ENCODE results near the gene DUSP22.
"Not testable (repeated sequence)": the region's sequence is repeated elsewhere in the genome, so short reads cannot be mapped to it uniquely, and the experiment has no call there.

DUSP22 gene, protein sequence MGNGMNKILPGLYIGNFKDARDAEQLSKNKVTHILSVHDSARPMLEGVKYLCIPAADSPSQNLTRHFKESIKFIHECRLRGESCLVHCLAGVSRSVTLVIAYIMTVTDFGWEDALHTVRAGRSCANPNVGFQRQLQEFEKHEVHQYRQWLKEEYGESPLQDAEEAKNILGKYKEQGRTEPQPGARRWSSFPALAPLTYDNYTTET

DNA sequence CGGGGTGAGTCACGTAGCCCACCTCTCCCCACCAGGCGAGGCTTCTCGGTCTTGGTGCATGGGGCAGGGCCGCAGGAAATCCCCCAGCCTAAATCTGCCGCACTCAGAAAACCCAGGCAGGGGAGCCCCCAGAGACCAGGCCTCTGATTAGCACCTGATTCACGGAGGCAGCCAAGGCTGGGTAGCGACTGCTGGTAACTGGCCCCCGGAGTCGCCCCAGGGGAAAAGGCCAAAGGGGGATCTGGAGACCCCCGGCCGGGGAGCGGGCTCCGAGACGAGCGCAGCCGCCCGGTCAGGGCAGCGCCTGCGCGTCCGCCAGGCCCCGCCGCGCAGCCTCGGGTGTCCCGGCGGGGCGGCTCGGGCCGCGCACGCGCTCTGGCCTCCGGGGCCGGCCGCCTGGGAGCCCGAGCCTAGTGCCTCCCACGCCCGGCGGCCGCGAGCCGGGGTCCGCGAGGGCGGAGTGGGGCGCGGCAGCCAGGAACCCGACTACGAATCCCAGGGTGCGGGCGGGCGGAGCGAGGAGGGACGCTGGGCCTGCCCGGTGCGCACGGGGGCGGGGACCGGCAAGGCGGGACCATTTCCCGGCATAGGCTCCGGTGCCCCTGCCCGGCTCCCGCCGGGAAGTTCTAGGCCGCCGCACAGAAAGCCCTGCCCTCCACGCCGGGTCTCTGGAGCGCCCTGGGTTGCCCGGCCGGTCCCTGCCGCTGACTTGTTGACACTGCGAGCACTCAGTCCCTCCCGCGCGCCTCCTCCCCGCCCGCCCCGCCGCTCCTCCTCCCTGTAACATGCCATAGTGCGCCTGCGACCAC lies at the start of gene DUSP22:
Gene DUSP22 (plus strand): TSS at position 791 of the 809 bp plus-strand sequence. CDS start 53 bp downstream, outside the sequence.
- DNase-seq, result no peak

DNA sequence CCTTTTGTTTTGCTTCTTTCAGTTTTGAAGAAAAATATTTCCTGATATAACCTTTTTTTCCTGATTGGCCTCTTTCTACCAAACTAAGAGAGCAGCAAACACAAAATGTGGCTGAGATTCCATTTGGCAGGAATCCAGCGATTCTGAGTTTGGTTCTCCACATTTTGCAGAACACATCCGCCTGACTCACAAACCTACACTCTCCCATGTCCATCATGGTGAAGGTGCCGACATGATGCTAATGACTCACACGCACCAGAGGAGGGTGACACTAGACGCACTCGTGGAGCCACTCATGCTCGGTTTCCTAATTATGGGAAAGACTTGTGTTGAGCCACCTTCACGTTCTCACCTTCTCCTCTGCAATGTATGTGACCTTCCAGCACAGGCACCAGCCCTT lies 45.9 kb upstream of the DUSP22 start:
- DNase-seq, result no peak

DNA sequence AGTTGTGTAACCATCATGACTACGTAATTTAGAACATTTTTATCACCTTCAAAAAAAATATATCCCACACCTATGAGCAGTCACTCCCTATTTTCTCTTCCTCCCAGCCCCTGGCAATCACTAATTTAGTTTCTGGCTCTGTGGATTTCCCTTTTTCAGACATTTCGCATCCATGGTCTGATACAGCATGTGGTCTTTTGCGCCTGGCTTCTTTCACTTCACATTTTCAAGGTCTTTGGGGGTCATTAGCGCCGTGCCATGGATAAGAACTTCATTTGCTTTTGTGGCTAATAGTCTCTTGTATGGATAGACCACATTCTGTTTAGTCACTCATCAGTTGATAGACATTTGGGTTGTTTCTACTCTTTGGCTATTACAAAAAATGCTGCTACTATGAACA lies 44.9 kb upstream of the DUSP22 start:
- DNase-seq, result no peak

DNA sequence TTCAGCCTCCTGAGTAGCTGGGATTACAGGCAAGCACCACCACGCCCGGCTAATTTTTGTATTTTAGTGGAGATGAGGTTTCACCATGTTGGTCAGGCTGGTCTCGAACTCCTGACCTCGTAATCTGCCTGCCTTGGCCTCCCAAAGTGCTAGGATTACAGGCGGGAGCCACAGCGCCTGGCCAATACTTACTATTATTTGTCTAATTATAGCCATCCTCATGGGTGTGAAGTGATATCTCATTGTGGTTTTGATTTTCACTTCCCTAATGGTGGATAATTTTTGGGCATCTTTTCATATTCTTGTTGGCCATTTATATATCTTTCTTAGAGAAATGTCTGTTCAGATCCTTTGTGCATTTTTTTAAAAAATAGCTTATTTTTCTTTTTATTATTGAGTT lies 44.2 kb upstream of the DUSP22 start:
- not testable (repeated sequence) for DNase-seq

DNA sequence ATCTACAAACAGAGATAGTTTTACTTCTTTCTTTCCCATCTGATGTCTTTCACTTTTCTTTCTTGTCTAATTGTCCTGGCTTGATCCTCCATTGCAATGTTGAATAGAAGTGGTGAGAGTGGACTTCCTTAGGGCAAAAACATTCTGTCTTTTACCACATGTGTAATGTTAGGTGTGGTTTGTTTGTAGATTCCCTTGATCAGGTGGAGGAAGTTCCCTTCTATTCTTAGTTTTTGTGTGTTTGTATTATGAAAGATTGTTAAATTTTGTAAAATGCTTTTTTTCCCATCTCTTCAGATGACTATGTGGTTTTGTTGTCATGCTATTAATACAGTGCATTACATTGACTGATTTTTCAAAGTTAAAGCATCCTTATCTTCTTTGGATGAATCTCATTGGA lies 41.6 kb upstream of the DUSP22 start:
- DNase-seq, result no peak

DNA sequence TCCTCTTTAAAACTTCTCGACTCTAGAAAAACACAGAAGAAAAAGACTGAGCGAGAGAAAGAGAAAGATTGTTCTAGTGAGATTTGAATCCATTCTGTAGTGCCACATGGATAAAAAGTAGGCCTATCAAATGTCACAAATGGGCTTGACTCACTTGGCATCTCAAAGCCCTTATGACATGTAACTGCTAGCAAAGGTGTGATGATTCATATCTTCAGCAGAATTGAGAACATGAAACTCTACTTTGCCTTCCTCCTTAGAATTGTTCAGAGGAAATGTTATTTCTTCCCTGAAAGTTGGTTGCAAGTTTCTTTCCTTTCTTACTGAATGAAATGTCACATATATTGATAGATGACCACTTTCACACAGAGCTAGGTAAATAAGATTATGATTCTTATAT lies 40.4 kb upstream of the DUSP22 start:
- DNase-seq, result no peak

DNA sequence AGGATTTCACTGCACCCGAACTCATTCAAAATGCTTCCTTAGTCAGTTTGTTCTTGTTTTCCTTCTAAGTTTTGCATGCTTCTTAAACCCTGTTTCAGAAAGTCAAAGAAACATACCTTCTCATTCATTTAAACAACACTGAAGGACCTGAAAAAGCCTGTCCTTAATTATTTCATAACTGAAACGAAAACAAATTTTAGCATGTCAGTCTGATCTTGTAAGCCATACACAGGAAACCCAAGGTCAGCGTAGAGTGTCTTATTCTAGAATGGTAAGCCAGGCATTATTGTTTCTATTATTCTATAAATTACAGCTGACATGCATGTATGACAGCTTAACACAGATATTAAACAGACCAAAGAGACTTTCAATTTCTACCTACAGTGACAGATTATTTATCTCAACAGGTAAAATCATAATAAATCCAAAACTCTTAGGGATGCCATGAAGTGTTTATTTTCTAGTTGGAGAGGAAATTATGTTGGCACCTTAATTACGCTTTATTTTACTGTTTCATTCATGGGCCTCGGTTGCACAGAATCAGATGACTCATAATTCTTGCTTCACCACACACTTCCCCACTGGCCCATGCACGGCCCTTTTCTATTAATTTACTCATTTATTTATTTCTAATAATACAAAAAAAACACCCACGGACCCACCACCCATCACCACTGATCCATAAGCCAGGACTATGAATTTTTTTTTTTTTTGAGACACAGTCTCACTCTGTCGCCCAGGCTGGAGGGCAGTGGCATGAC lies 39.3 kb upstream of the DUSP22 start:
- no peak for DNase-seq

DNA sequence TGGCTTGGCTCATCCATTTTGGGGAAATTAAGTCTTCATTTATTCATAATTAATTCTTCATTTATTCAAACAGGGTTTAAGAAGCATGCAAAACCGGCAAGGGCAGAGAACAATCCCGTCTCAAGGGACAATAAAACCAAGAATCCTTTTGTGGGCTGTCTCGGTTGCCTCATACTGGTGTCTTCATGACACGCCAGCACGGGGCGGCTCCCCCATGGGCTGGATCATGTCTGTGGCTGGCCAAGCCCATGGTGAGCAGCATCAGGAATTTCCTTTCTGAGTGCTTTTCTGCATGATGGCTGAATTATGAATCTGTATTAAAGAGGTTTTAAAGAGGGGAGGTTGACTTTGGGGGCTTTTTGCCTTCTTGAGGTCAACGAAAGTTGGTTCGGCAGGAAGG lies 38.3 kb upstream of the DUSP22 start:
- no peak for DNase-seq

DNA sequence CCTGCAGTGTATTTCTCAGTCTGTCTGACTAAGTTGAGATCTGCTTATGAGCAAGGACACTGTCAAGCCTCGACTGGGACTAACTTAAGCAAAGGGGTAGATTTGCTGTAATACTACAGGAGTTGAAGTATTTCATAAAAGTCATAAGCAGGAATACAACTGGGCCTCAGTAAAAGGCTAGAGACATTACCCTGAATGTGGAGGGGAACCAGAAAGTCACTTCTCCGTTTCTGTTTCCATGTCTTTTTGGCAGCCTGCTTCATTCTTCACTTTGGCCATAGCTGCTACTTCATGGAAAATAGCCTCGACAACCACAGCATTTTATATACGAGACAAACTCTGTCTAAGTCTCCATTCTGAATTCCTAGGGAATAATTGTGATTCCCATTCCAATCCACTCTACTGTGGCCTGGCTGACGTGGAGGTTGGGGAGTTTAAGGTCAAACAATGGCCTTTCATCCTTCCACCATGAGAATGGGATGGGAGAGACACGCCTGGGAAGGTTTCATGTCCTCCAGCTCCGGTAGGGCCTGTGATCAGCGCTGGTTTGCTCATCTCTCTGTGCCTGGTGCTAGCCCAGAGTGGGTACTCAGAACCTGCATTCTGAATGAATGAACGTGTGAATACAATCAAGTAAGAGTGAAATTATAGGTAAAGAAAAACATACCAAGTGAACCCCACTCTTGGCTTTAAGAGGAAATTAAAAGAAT lies 37.1 kb upstream of the DUSP22 start:
- DNase-seq, result no peak

DNA sequence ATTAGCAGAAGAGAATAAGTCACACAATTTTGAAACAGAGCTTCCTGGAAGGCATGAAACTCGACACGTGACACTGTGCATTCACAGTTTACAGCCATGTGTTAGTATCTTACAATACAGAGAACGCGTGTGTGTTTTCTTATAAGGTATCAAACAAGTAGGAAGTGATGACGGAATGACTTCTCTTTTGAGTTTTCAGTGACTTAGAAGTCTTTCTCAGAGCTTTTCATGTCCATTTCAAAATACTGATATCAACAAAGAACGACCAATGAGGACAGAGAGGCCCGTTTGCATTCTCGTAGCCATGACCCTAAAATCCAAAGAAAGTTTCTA lies 36.6 kb upstream of the DUSP22 start:
- DNase-seq, result no peak

DNA sequence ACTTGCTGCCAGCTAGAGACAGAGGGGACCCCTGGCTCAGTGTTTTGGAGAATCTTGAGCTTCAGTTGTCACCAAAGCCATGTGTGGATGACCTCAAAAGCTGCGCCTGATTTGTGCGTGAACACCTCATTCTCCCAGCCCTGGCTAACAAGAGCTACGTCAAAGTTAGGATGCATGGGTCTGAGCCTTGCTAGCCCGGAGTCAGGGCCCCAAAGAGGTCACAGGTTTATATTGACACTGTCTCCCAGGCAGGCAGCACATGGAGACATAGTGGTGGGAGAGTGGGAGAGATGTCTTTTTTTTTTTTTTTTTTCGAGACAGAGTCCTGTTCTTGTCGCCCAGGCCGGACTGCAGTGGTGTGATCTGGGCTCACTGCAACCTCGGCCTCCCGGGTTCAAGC lies 36.1 kb upstream of the DUSP22 start:
- DNase-seq, result no peak

DNA sequence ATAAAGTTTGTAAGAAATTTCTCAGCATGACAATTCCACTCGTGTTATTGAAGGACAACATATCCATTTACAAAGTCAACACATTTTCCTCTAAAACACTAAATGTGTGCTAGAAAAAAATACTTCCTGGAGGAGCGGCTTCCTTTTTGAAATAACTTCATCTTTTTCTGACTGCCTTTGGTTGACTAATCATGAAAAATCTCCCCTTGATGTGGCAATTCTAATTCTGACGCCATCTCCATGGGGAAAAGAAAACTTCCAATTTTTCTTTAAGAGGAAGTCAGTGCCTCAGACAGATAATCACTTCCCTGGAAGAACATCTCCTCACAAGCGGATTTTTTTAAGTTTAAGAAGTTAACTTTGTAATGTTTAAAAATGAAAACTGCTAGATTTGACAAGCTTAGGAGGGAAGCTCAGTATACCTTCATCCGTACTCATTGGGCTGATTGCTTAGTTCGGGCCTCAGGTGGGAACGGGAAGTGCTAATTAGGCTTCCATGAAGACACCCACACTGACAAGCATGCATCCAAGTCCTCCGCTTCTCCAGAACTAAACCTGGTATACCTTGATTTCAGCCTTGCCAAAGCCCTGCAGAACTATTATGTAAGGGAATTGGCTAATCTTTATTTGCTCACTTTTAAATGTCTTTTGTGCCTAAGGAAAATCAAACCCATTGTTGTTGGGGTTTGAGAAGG lies 35.1 kb upstream of the DUSP22 start:
- DNase-seq, result no peak

DNA sequence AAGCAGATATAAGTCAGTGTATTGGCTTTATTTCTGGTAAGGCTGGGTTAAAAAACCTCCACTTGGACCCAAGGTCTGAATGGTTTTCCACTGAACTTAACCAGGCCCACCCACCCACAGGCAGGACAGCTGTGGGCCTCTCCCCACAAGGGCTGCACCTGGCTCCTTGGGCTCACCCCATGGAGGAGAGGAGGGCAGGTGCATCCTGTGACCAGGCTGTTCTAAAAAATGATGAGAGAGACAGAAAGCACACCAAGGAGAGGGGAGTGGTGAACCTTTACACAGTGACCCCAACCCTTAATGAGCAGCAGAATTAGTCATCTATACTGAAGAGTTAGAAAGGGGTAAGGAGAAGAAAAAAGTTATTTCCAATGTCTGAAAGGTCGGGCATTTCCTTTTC lies 34.5 kb upstream of the DUSP22 start:
- no peak for DNase-seq

DNA sequence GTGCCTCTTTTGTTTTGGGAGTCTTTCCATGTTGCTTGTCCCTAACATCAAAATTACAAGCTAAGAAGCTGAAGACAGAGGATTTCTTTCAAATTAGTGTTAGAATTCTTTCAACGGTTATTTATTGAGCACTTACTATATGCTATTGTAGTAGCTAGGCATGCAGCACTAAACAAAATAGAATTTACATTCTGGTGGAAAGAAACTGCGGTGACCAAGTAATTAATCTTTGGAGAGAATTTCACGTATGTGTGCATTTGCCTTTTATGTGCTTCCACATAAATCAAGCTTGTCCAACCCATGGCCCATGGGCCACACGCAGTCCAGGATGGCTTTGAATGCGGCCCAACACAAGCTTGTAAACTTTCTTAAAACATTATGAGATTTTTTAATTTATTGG lies 33.0 kb upstream of the DUSP22 start:
- no peak for DNase-seq

DNA sequence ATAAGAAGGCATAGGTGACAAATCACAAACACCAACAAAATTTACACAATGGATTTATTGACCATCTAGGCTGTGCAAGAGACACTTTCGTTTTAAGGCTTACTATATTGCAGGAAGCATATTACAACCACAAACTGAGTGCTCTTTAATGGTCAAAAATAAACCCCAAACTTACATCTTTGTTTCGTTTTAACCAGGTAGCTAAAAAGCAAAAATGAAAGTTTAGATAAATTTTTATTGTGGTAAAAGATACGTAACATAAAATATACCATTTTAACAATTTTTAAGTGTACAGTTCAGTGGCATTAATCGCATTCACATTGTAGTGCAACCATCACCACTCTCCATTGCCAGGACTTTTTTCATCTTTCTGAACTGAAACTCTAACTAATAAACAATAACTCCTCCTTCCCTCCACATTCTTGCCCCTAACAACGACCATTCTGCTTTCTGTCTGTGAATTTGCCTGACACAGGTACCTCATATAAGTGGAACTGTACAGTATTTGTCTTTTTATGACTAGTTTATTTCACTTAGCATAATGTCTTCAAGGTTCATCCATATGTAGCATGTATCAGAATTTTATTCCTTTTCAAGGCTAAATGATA lies 32.3 kb upstream of the DUSP22 start:
- DNase-seq, result no peak

DNA sequence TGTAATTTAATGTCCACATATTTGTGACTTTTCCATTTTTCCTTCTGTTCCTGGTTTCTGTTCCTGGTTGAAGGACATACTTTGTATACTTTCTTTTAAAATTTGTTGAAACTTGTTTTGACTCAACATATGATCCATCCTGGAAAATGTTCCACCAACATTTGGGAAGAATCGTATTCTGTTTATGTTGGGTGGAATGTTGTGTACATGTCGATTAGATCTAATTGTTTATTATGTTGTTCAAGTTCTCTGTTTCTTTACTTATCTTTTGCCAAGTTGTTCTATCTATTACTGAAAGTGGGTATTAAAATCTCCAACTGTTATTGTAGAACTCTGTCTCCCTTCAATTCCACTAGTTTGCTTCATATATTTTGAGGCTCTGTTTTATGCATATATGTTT lies 27.7 kb upstream of the DUSP22 start:
- DNase-seq, result no peak

DNA sequence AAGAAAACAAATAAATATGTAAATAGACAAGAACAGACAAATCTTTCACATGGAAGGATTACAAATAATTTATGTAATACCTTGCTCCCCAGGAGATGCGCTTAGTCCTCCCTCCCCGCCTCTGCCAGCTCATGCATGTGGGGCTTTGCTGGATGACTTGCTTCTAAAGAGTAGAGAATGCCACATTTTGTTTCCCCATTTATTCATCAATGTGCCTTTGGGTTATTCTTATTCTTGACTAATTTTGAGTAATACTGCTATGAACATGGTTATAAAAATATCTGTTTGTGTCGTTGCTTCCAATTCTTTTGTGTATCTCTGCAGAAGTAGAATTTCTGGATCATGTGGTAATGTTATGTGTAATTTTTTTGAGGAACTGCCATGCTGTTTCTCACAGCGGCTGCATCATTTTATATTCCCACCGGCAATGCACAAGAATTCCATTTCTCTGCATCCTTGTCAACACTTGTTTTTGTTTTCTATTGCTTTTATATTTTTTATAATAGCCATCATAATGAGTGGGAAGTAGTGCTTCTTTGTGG lies 23.8 kb upstream of the DUSP22 start:
- no peak for DNase-seq

DNA sequence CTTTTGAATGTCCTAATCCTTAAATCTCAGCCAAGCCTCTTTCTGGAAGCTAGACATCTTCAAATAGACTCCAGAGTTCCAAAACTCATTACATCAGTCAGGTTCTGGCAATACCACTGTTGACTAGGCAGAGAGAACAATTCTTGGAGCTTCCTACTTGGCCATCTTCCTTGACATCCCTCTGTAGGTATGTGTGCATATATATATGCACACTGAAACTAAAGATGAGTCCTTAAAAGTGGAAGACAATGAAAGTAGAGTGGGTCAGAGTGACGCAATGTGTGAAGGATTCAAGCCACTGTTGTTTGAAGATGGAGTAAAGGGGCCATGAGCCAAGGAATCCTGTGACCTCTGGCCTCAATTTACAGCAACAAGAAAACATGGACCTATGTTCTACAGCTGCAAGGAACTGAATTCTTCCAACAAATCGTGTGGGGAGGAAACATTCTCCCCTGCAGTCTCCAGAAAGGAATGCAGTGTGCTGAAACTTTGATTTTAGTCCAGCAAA lies 18.7 kb upstream of the DUSP22 start:
- no peak for DNase-seq

DNA sequence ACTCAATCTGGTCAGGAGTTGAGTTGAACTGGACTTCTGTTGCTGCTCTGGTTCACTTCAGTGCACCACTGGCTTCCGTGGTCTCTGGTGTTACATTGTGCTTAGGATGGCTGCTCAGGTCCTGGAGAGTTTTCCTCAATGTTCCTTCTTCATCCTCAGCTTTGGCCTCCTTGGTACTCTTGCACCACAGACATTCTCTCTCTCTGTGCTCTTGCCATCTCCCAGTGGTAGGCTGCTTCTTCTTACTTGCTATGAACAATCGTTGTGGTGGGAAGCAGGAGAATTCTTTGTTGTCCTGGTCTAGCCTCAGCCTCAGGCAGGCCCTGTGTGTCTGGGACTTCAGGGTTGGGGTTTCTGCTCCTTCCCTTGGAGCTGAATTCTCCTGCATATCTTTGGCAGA lies 14.5 kb upstream of the DUSP22 start:
- DNase-seq, result no peak

DNA sequence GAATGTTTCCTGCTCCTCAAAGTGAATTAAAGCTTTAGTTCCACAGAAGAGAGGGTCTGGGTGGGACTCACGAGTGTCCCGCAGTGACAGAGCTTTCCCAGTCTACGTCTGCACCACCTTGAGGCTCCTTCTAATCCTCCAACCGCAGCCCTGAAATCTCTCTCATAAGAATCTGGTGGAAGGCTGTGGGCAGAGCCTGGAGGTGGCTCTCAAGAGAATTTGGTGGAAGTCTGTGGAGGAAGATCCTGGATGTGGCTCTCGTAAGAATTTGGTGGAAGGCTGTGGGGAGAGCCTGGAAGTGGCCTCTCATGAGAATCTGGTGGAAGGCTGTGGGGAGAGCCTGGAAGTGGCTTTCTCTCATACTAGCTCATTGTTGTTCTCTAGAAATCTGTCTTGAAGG lies 13.8 kb upstream of the DUSP22 start:
- DNase-seq, result no peak

DNA sequence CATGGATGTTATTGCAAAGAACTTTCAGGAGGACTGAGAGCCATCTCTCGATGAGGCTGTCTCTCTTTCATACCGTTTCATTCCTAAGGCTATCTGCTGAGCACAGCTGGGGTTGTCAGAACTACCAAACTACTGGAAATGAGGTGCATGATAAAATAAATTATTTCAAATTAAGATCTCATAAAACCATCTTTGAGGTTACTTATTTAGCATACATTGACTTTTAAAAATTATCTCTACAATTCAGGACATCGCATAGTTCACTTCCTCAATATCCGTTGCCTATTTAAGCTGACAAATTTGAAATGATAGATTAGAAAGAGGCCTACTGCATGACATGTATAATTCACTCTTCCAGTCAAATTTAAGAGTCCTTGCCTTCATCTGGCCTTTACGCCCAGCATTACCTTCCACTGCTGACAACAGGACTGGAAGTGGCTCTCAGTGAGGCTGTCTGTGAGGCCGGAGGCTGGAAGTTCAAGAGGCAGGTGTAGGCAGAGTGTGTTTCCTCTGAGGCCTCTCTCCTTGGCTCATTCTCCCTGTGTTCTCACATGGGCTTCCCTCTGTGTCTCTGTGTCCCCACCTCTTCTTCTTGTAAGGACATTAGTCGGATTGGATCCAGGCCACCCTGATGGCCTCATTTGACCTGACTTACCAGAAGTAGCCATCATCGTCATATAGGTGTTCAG lies 12.8 kb upstream of the DUSP22 start:
- DNase-seq, result no peak
